GM23338 (cell line): ENCODE results near the gene MEGF6. TPM values are rescaled to one million over a fixed set of nuclear protein-coding genes. Genes with fewer than 3 reads are reported as not detected.

Experiments
- ATAC-seq: fragments of 200-7000 bp; cut with Tn5 transposase; 3 replicates; pipeline ENCODE4 v1.9.1; 2020
- DNase-seq: peaks from one replicate; pipeline ENCODE4 v3.0.0-alpha.2; 2015; ENCODE audit warnings: low spot score
- H2AFZ ChIP-seq: fragments of 200-600 bp; sonication (generic); 2 replicates; pipeline ENCODE4 v1.8.0; 2016; ENCODE audit warnings: antibody characterized with exemption, mild to moderate bottlenecking, moderate library complexity
- H3F3A ChIP-seq: fragments of 200-600 bp; sonication (generic); replicated peaks from 2 replicates; pipeline ENCODE4 v1.8.0; 2017; ENCODE audit warnings: antibody characterized with exemption, mixed run types, low read depth
- H3K27ac ChIP-seq: fragments of 200-600 bp; sonication (generic); 2 replicates; pipeline ENCODE4 v1.6.1; 2016; ENCODE audit warnings: low read depth
- H3K27me3 ChIP-seq: fragments of 200-600 bp; sonication (generic); 2 replicates; pipeline ENCODE4 v1.8.0; 2016; ENCODE audit warnings: mild to moderate bottlenecking, mixed run types, moderate library complexity; ENCODE audit not compliant: insufficient read depth
- H3K36me3 ChIP-seq: fragments of 200-600 bp; sonication (generic); 2 replicates; pipeline ENCODE4 v1.8.0; 2016; ENCODE audit warnings: mild to moderate bottlenecking; ENCODE audit not compliant: insufficient read depth
- H3K4me1 ChIP-seq: fragments of 200-600 bp; sonication (generic); 2 replicates; pipeline ENCODE4 v1.8.0; 2016; ENCODE audit warnings: mild to moderate bottlenecking, moderate library complexity; ENCODE audit not compliant: insufficient read depth
- H3K4me2 ChIP-seq: fragments of 200-600 bp; sonication (generic); 2 replicates; pipeline ENCODE4 v1.7.1; 2017; ENCODE audit warnings: mixed run types
- H3K4me3 ChIP-seq: fragments of 200-600 bp; sonication (generic); 2 replicates; pipeline ENCODE4 v1.6.1; 2016; ENCODE audit warnings: mixed run types
- H3K79me2 ChIP-seq: fragments of 200-600 bp; sonication (generic); replicated peaks from 2 replicates; pipeline ENCODE4 v1.8.0; 2017; ENCODE audit warnings: mild to moderate bottlenecking; ENCODE audit not compliant: insufficient read depth
- H3K9me2 ChIP-seq: fragments of 200-600 bp; sonication (generic); 2 replicates; pipeline ENCODE4 v1.8.0; 2017; ENCODE audit not compliant: insufficient read depth
- H4K20me1 ChIP-seq: fragments of 200-600 bp; sonication (generic); replicated peaks from 2 replicates; pipeline ENCODE4 v1.8.0; 2017; ENCODE audit warnings: mild to moderate bottlenecking; ENCODE audit not compliant: insufficient read depth
- H3K27ac Mint-ChIP-seq: 2 replicates; pipeline ENCODE4 v1.8.0; 2020; ENCODE audit warnings: inconsistent platforms, mild to moderate bottlenecking, moderate library complexity, mixed read lengths
- H3K27me3 Mint-ChIP-seq: 3 replicates; pipeline ENCODE4 v1.8.0; 2022; ENCODE audit warnings: low read depth, mild to moderate bottlenecking, moderate library complexity, mixed read lengths, inconsistent platforms; ENCODE audit not compliant: insufficient read depth, poor library complexity
- H3K36me3 Mint-ChIP-seq: 3 replicates; pipeline ENCODE4 v1.8.0; 2021; ENCODE audit warnings: low read depth, mild to moderate bottlenecking, inconsistent platforms, moderate library complexity, mixed read lengths
- H3K4me1 Mint-ChIP-seq: 3 replicates; pipeline ENCODE4 v1.8.0; 2020; ENCODE audit warnings: mild to moderate bottlenecking, inconsistent platforms, mixed read lengths
- H3K4me3 Mint-ChIP-seq: 3 replicates; pipeline ENCODE4 v1.8.0; 2021; ENCODE audit warnings: moderate library complexity, mild to moderate bottlenecking, inconsistent platforms, mixed read lengths
- H3K9me3 Mint-ChIP-seq: 3 replicates; pipeline ENCODE4 v1.8.0; 2020; ENCODE audit warnings: moderate library complexity, mild to moderate bottlenecking, inconsistent platforms, mixed read lengths
- CREB1 ChIP-seq: fragments of 250-450 bp; sonication (Bioruptor Pico); IDR thresholded peaks from 2 replicates; pipeline ENCODE4 v1.5.0; 2020; ENCODE audit warnings: low read depth, mild to moderate bottlenecking, moderate library complexity
- ETS1 ChIP-seq: IDR thresholded peaks from 2 replicates; pipeline ENCODE4 v1.6.1; 2016; ENCODE audit warnings: antibody characterized with exemption
- EZH2 ChIP-seq: fragments of 200-600 bp; sonication (generic); IDR thresholded peaks from one replicate; pipeline ENCODE4 v1.8.0; 2017; ENCODE audit warnings: antibody characterized with exemption, mild to moderate bottlenecking, low read depth; ENCODE audit not compliant: unreplicated experiment
- EZH2phosphoT487 ChIP-seq: fragments of 200-600 bp; sonication (generic); IDR thresholded peaks from one replicate; pipeline ENCODE4 v1.8.1; 2018; ENCODE audit warnings: antibody characterized with exemption; ENCODE audit not compliant: unreplicated experiment
- POLR2AphosphoS5 ChIP-seq: IDR thresholded peaks from 2 replicates; pipeline ENCODE4 v1.6.1; 2016; ENCODE audit warnings: antibody characterized with exemption, low read depth
- REST ChIP-seq: IDR thresholded peaks from one replicate; pipeline ENCODE4 v1.6.1; 2018; ENCODE audit warnings: antibody characterized with exemption; ENCODE audit not compliant: unreplicated experiment
- ZNF114 ChIP-seq: fragments of 250-450 bp; sonication (Bioruptor Pico); IDR thresholded peaks from 2 replicates; pipeline ENCODE4 v1.5.0; 2020; ENCODE audit warnings: mild to moderate bottlenecking, moderate library complexity
- ZNF331 ChIP-seq: fragments of 250-450 bp; sonication (Bioruptor Pico); IDR thresholded peaks from 2 replicates; pipeline ENCODE4 v1.5.0; 2020; ENCODE audit warnings: low read depth, mild to moderate bottlenecking, moderate library complexity
- ZNF462 ChIP-seq: fragments of 250-450 bp; sonication (Bioruptor Pico); IDR thresholded peaks from 2 replicates; pipeline ENCODE4 v1.5.0; 2020; ENCODE audit warnings: mild to moderate bottlenecking, moderate library complexity
- polyA plus RNA-seq: library from polyadenylated mRNA; unstranded; fragments of >200 nt; fragmentation: Nextera tagmentation; extraction: Ambion mirVana; gene quantifications from 2 replicates; pipeline ENCODE4 v1.2.1, GENCODE V29; 2016
- total RNA-seq: library from RNA; depleted of rRNA; stranded (reverse); fragments of >200 nt; shearing (Covaris generic); gene quantifications from 2 replicates; pipeline ENCODE4 v1.2.3, GENCODE V29; 2014

MEGF6 gene
- total and polyA plus RNA-seq, 2 experiments from 2014 or later, result 4.0 to 21.4 TPM

- no peak for TF ChIP-seq ZNF462 (CRISPR knock-in tag)
- TF ChIP-seq REST, result no peak
These were observed 158.5 kb downstream of the MEGF6 start (continued) for GRCh38 chr1:3452866-3453175.

- Histone ChIP-seq H3K79me2 (peaks cover 17% of the 10 kb centered on the region; the same call in 1 of the 2 replicates), H3K4me2 (no peak overlapping the region), H3K4me3 (no peak overlapping the region), H3F3A (peaks cover 17% of the 10 kb centered on the region), H3K36me3 (no peaks in the 10 kb centered on the region), H3K27ac (no peak overlapping the region), H3K4me1 (peaks cover 18% of the 10 kb centered on the region; the same call in 1 of the 2 replicates), H4K20me1 (no peaks in the 10 kb centered on the region), H3K27me3 (no peaks in the 10 kb centered on the region), H3K9me2 (no peaks in the 10 kb centered on the region), H2AFZ (no peak overlapping the region)
- Mint-ChIP-seq H3K4me1 (peaks cover 10% of the 10 kb centered on the region), H3K9me3 (peaks cover 3% of the 10 kb centered on the region; the same call in 1 of the 3 replicates), H3K36me3 (0 out of 3 replicates have a peak, but pooled peaks cover 2% of the 10 kb centered on the region), H3K27ac (no peak overlapping the region), H3K27me3 (peaks cover 15% of the 10 kb centered on the region), H3K4me3 (no peak overlapping the region)
- DNase-seq (no peak), ATAC-seq (no peak)
- no peak for TF ChIP-seq CREB1 (CRISPR knock-in tag)
- no peak for TF ChIP-seq ZNF114 (CRISPR knock-in tag)
- TF ChIP-seq EZH2, result no peak
- no peak for TF ChIP-seq POLR2AphosphoS5
- TF ChIP-seq REST, result no peak
- no peak for TF ChIP-seq EZH2phosphoT487
- TF ChIP-seq ETS1, result no peak
- no peak for TF ChIP-seq ZNF331 (CRISPR knock-in tag)
These were observed 159.1 kb downstream of the MEGF6 start for GRCh38 chr1:3451994-3452865.
